HCT116 (cell line): ENCODE data around the gene NTN4. TPM values are rescaled to one million over a fixed set of nuclear protein-coding genes. Genes with fewer than 3 reads are reported as not detected.

Experiments
- ATAC-seq: fragments of 200-7000 bp; cut with Tn5 transposase; 2 replicates; pipeline ENCODE4 v1.9.1; 2020; ENCODE audit warnings: mild to moderate bottlenecking, moderate library complexity
- BruUV-seq: library from RNA; stranded (reverse); fragments of 400-500 nt; replicated peaks from 2 replicates; lab custom pipeline; 2021; lab: Mats Ljungman, UMichigan
- CTCF ChIA-PET: fragments of 300-600 bp; sonication (Branson Sonifier 250); formaldehyde crosslinking; loops from one replicate; lab custom pipeline; 2021; ENCODE audit warnings: antibody characterized with exemption; lab: Charles Lee
- POLR2A ChIA-PET: fragments of 300-600, 350-600 bp; sonication (Branson Sonifier 250); formaldehyde crosslinking; loops from one replicate; lab custom pipeline; 2021; ENCODE audit warnings: antibody characterized with exemption; lab: Charles Lee
- RAD21 ChIA-PET, 2 experiments: fragments of 300-600 bp; sonication (Branson Sonifier 250); formaldehyde crosslinking; loops; one replicate each; lab custom pipeline; 2023; ENCODE audit warnings: low total read pairs in 2 of 2; ENCODE audit not compliant: uncharacterized antibody in 2 of 2, unreplicated experiment in 2 of 2, low non-redundant PET in 1 of 2; lab: Charles Lee
- DNase-seq: peaks from one replicate; pipeline ENCODE4 v3.0.0-alpha.2; 2010; ENCODE audit warnings: low read depth, low spot score
- H2AFZ ChIP-seq: fragments of 200-600 bp; shearing (Covaris generic), sonication (generic); 2 replicates; pipeline ENCODE4 v1.6.1; 2017; ENCODE audit warnings: low read depth, mixed run types, mixed read lengths, antibody characterized with exemption, low read length; ENCODE audit not compliant: poor library complexity, severe bottlenecking
- H3K27ac ChIP-seq: 2 replicates; pipeline ENCODE4 v1.5.1; 2012; ENCODE audit warnings: low read depth, low read length
- H3K27me3 ChIP-seq: fragments of 200-600 bp; sonication (generic); 2 replicates; pipeline ENCODE4 v1.6.1; 2016; ENCODE audit warnings: mixed run types, low read length, mixed read lengths; ENCODE audit not compliant: insufficient read depth
- H3K36me3 ChIP-seq, 2 experiments: fragments of 200-500 bp in 1 of 2; fragments of 200-600 bp in 1 of 2; sonication (Bioruptor generic) in 1 of 2; sonication (generic) in 1 of 2; 2 replicates each; pipeline versions ENCODE4 v1.5.1 to v1.6.1; 2014 to 2016; ENCODE audit warnings: low read length in 2 of 2, inconsistent platforms in 1 of 2, mixed read lengths in 1 of 2, mixed run types in 1 of 2; ENCODE audit not compliant: insufficient read depth in 2 of 2, control insufficient read depth in 1 of 2
- H3K4me1 ChIP-seq, 2 experiments: fragments of 200-600 bp in 1 of 2; sonication (generic) in 1 of 2; 2 replicates each; pipeline versions ENCODE4 v1.5.1 to v1.6.1; 2012 to 2017; ENCODE audit warnings: low read length in 2 of 2, inconsistent platforms in 1 of 2, mild to moderate bottlenecking in 1 of 2, mixed read lengths in 1 of 2, mixed run types in 1 of 2, moderate library complexity in 1 of 2; ENCODE audit not compliant: insufficient read depth in 2 of 2, control insufficient read depth in 1 of 2
- H3K4me2 ChIP-seq: fragments of 200-600 bp; sonication (generic); 2 replicates; pipeline ENCODE4 v1.6.1; 2017; ENCODE audit warnings: mixed run types, low read length, mixed read lengths
- H3K4me3 ChIP-seq, 2 experiments: fragments of 200-600 bp in 1 of 2; sonication (generic) in 1 of 2; replicated peaks in 1 of 2; 2 replicates each; pipeline ENCODE4 v1.5.1; 2011 to 2016; ENCODE audit warnings: low read length in 2 of 2, control low read depth in 1 of 2, low read depth in 1 of 2, mild to moderate bottlenecking in 1 of 2, mixed read lengths in 1 of 2, mixed run types in 1 of 2
- H3K79me2 ChIP-seq: fragments of 200-600 bp; sonication (generic); 2 replicates; pipeline ENCODE4 v1.6.1; 2017; ENCODE audit warnings: mild to moderate bottlenecking, mixed run types, low read length, moderate library complexity, mixed read lengths; ENCODE audit not compliant: insufficient read depth
- H3K9ac ChIP-seq: fragments of 200-600 bp; sonication (generic); 2 replicates; pipeline ENCODE4 v1.6.1; 2016; ENCODE audit warnings: low read length, mixed read lengths
- H3K9me2 ChIP-seq: fragments of 200-600 bp; sonication (generic), shearing (Covaris generic); 2 replicates; pipeline ENCODE4 v1.6.1; 2017; ENCODE audit warnings: mixed run types, mild to moderate bottlenecking, moderate library complexity; ENCODE audit not compliant: insufficient read depth
- H3K9me3 ChIP-seq, 2 experiments: fragments of 200-500 bp in 1 of 2; fragments of 200-600 bp in 1 of 2; sonication (Bioruptor generic) in 1 of 2; sonication (generic) in 1 of 2; 2 replicates each; pipeline ENCODE4 v1.6.1; 2014 to 2017; ENCODE audit warnings: low read length in 2 of 2, mixed read lengths in 2 of 2, inconsistent platforms in 1 of 2, low read depth in 1 of 2, mild to moderate bottlenecking in 1 of 2, mixed run types in 1 of 2, moderate library complexity in 1 of 2; ENCODE audit not compliant: control insufficient read depth in 1 of 2, insufficient read depth in 1 of 2
- H4K20me1 ChIP-seq: fragments of 200-600 bp; sonication (generic), shearing (Covaris generic); 2 replicates; pipeline ENCODE4 v1.6.1; 2017; ENCODE audit warnings: mixed run types, mild to moderate bottlenecking, moderate library complexity; ENCODE audit not compliant: insufficient read depth
- CBX3 ChIP-seq: IDR thresholded peaks from 2 replicates; pipeline ENCODE4 v1.6.1; 2012; ENCODE audit warnings: low read depth
- CEBPB ChIP-seq: IDR thresholded peaks from 2 replicates; pipeline ENCODE4 v1.6.1; 2012; ENCODE audit warnings: low read depth
- CTCF ChIP-seq, 3 experiments: fragments of 200-600 bp in 1 of 3; sonication (generic) in 1 of 3; IDR thresholded peaks in 2 of 3; conservative IDR thresholded peaks in 1 of 3; 2 replicates each; pipeline ENCODE4 v1.5.1; 2012 to 2017; ENCODE audit warnings: low read depth in 2 of 3, low read length in 2 of 3, antibody characterized with exemption in 1 of 3, borderline replicate concordance in 1 of 3, control low read depth in 1 of 3, mild to moderate bottlenecking in 1 of 3, mixed read lengths in 1 of 3, mixed run types in 1 of 3, moderate library complexity in 1 of 3; ENCODE audit not compliant: insufficient read depth in 1 of 3
- EGR1 ChIP-seq: IDR thresholded peaks from 2 replicates; pipeline ENCODE4 v1.6.1; 2012; ENCODE audit warnings: low read depth
- ELF1 ChIP-seq: IDR thresholded peaks from 2 replicates; pipeline ENCODE4 v1.6.1; 2012; ENCODE audit warnings: low read depth, borderline replicate concordance
- EZH2 ChIP-seq: fragments of 200-600 bp; sonication (generic); IDR thresholded peaks from 2 replicates; pipeline ENCODE4 v1.6.1; 2017; ENCODE audit warnings: antibody characterized with exemption, mixed run types
- EZH2phosphoT487 ChIP-seq: fragments of 200-600 bp; IDR thresholded peaks from 2 replicates; pipeline ENCODE4 v1.6.1; 2018; ENCODE audit warnings: antibody characterized with exemption, borderline replicate concordance
- JUND ChIP-seq: IDR thresholded peaks from 2 replicates; pipeline ENCODE4 v1.6.1; 2012
- POLR2A ChIP-seq: IDR thresholded peaks from 2 replicates; pipeline ENCODE4 v1.7.0; 2011; ENCODE audit warnings: borderline replicate concordance; ENCODE audit not compliant: insufficient read depth, insufficient read length; ENCODE audit errors: extremely low read depth
- POLR2AphosphoS5 ChIP-seq: IDR thresholded peaks from 2 replicates; pipeline ENCODE4 v1.6.1; 2011; ENCODE audit warnings: mild to moderate bottlenecking, low read depth, low read length, moderate library complexity
- REST ChIP-seq: IDR thresholded peaks from 2 replicates; pipeline ENCODE4 v1.6.1; 2012; ENCODE audit warnings: low read depth
- SIN3A ChIP-seq: IDR thresholded peaks from 2 replicates; pipeline ENCODE4 v1.6.1; 2012; ENCODE audit warnings: low read depth
- SP1 ChIP-seq: IDR thresholded peaks from 2 replicates; pipeline ENCODE4 v1.6.1; 2012; ENCODE audit warnings: low read depth
- SRF ChIP-seq: IDR thresholded peaks from 2 replicates; pipeline ENCODE4 v1.6.1; 2012; ENCODE audit warnings: low read depth
- TCF7L2 ChIP-seq: IDR thresholded peaks from 2 replicates; pipeline ENCODE4 v1.7.0; 2011; ENCODE audit warnings: borderline replicate concordance, inconsistent platforms; ENCODE audit not compliant: insufficient read depth, insufficient read length; ENCODE audit errors: extremely low read depth
- YY1 ChIP-seq: IDR thresholded peaks from 2 replicates; pipeline ENCODE4 v1.6.1; 2011; ENCODE audit warnings: low read length, low read depth, moderate library complexity, mild to moderate bottlenecking; ENCODE audit not compliant: insufficient replicate concordance; ENCODE audit errors: extremely low read depth
- ZBTB33 ChIP-seq: IDR thresholded peaks from 2 replicates; pipeline ENCODE4 v1.6.1; 2011; ENCODE audit warnings: mild to moderate bottlenecking, low read length, moderate library complexity; ENCODE audit not compliant: insufficient replicate concordance; ENCODE audit errors: extremely low read depth
- ZFX ChIP-seq: fragments of 450-650 bp; IDR thresholded peaks from 2 replicates; pipeline ENCODE4 v1.6.1; 2017
- intact Hi-C: fragments of 100-400 bp; cut with micrococcal nuclease; formaldehyde crosslinking; loops from 2 replicates; pipeline ENCODE4 v1.10.0; 2022
- total RNA-seq: library from RNA; stranded (reverse); gene quantifications from one replicate; pipeline ENCODE4 v1.2.1, GENCODE V29; 2021; ENCODE audit not compliant: unreplicated experiment
- TF ChIP-seq, protein P1 (sequence below): IDR thresholded peaks from 2 replicates; pipeline ENCODE4 v1.6.1; 2012
- TF ChIP-seq, protein P2 (sequence below): IDR thresholded peaks from 2 replicates; pipeline ENCODE4 v1.6.1; 2012

Gene NTN4
- total RNA-seq, 1 experiment from 2014 or later, result 4.3 TPM

GRCh38 chr12:95615749-95616148 is 174.8 kb downstream of the NTN4 start:
- ChIA-PET POLR2A (no interaction called here), RAD21 (no interaction called here), CTCF (interaction anchor here (1.2 to 1.3 kb wide), 2 partner anchors 13 to 41 kb away, joined by 3 to 4 read pairs; no protein-coding TSS in a partner anchor)

More at GRCh38 chr12:95615749-95616148, 174.8 kb downstream of the NTN4 start:
- Histone ChIP-seq H3K27ac (no peak overlapping the region), H3K27me3 (no peaks in the 10 kb centered on the region), H2AFZ (no peak overlapping the region), H4K20me1 (no peaks in the 10 kb centered on the region), H3K4me1 (peaks cover 6 to 11% of the 10 kb centered on the region in 2 experiments), H3K9me3 (no peaks in the 10 kb centered on the region), H3K79me2 (no peaks in the 10 kb centered on the region), H3K9ac (no peak overlapping the region), H3K9me2 (no peaks in the 10 kb centered on the region), H3K36me3 (no peaks in the 10 kb centered on the region), H3K4me3 (no peak overlapping the region), H3K4me2 (no peak overlapping the region)
- ATAC-seq (no peak), DNase-seq (no peak)
- BruUV-seq, result no TSS peak
- intact Hi-C loops, result no loop called here
- TF ChIP-seq CBX3 (no peak), SIN3A (no peak), JUND (no peak), EZH2phosphoT487 (no peak), EZH2 (no peak), CTCF (IDR thresholded peaks at IDR 0.05 in 2 of 3, conservative IDR thresholded peaks at IDR 0.05 in 1 of 3; ENCODE audit: borderline replicate concordance in 1 of 3, insufficient read depth in 1 of 3, low read depth in 2 of 3, low read length in 2 of 3) (no peak), POLR2A (no peak), TCF7L2 (no peak), SP1 (no peak), POLR2AphosphoS5 (no peak), SRF (no peak), REST (no peak), EGR1 (no peak), ELF1 (no peak), ZBTB33 (no peak), YY1 (no peak), CEBPB (no peak), ZFX (no peak)
- TF ChIP-seq, protein P1, sequence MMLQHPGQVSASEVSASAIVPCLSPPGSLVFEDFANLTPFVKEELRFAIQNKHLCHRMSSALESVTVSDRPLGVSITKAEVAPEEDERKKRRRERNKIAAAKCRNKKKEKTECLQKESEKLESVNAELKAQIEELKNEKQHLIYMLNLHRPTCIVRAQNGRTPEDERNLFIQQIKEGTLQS, result no peak
- TF ChIP-seq, protein P2, sequence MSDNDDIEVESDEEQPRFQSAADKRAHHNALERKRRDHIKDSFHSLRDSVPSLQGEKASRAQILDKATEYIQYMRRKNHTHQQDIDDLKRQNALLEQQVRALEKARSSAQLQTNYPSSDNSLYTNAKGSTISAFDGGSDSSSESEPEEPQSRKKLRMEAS, result no peak
